GM21526 (cell line): ENCODE results near the gene PRPF19.

Experiments used
- ATAC-seq: cut with Tn5 transposase; IDR thresholded peaks from one replicate; pipeline ENCODE4 v1.9.1; 2021; ENCODE audit warnings: moderate library complexity; ENCODE audit not compliant: unreplicated experiment, low FRiP score

PRPF19 gene

GRCh38 chr11:60906132-60906972 lies at the start of gene PRPF19:
Gene PRPF19, minus strand, starts transcription at chr11:60906585. Its CDS starts 203 bp downstream, at chr11:60906382.
- ATAC-seq, result peak; percentile 78

- ATAC-seq, result no peak
These were observed 49.2 kb upstream of the PRPF19 start for GRCh38 chr11:60955571-60955970.

GRCh38 chr11:60954421-60954820 lies 48.0 kb upstream of the PRPF19 start:
- ATAC-seq, result no peak

- ATAC-seq, result no peak
These were observed 47.4 kb upstream of the PRPF19 start for GRCh38 chr11:60953781-60954180.

GRCh38 chr11:60952742-60953170 lies 46.4 kb upstream of the PRPF19 start:
- peak; percentile 1 for ATAC-seq

GRCh38 chr11:60951904-60952741 lies 45.7 kb upstream of the PRPF19 start, which contains the start of gene SLC15A3:
Gene SLC15A3, minus strand, starts transcription at chr11:60952176. Its CDS starts 625 bp downstream, at chr11:60951551.
- ATAC-seq, result peak; percentile 79

GRCh38 chr11:60951606-60951903 lies 45.2 kb upstream of the PRPF19 start:
- no peak for ATAC-seq

GRCh38 chr11:60950933-60951605 lies 44.7 kb upstream of the PRPF19 start:
- ATAC-seq, result no peak

GRCh38 chr11:60950024-60950423 lies 43.6 kb upstream of the PRPF19 start:
- no peak for ATAC-seq

GRCh38 chr11:60948250-60948649 lies 41.9 kb upstream of the PRPF19 start:
- ATAC-seq, result no peak

- ATAC-seq, result no peak
These were observed 41.3 kb upstream of the PRPF19 start for GRCh38 chr11:60947700-60948099.

GRCh38 chr11:60946601-60947264 lies 40.3 kb upstream of the PRPF19 start:
- no peak for ATAC-seq

- ATAC-seq, result no peak
These were observed 38.9 kb upstream of the PRPF19 start for GRCh38 chr11:60945295-60945667.

- ATAC-seq, result no peak
These were observed 38.3 kb upstream of the PRPF19 start for GRCh38 chr11:60944490-60945294.

- no peak for ATAC-seq
These were observed 36.7 kb upstream of the PRPF19 start for GRCh38 chr11:60942970-60943565.

- no peak for ATAC-seq
These were observed 35.8 kb upstream of the PRPF19 start for GRCh38 chr11:60942219-60942618.

GRCh38 chr11:60941371-60942119 lies 35.2 kb upstream of the PRPF19 start:
- no peak for ATAC-seq

GRCh38 chr11:60939855-60940254 lies 33.5 kb upstream of the PRPF19 start:
- no peak for ATAC-seq

- no peak for ATAC-seq
These were observed 32.9 kb upstream of the PRPF19 start for GRCh38 chr11:60939301-60939700.
